SK-N-SH treated with all-trans-retinoic acid at 6 μM for 48 hours (cell line): ENCODE results near the gene MCM5.

Source experiments
- CREB5 ChIP-seq: fragments of 250-450 bp; sonication (Bioruptor Pico); IDR thresholded peaks from 2 replicates; pipeline ENCODE4 v1.5.1; 2020; ENCODE audit warnings: low read depth, mild to moderate bottlenecking, moderate library complexity
- CSDC2 ChIP-seq: fragments of 250-450 bp; sonication (Bioruptor Pico); IDR thresholded peaks from 2 replicates; pipeline ENCODE4 v1.5.0; 2020; ENCODE audit warnings: mild to moderate bottlenecking, moderate library complexity
- ISL1 ChIP-seq: fragments of 250-450 bp; sonication (Bioruptor Pico); IDR thresholded peaks from 2 replicates; pipeline ENCODE4 v2.1.2; 2022; ENCODE audit warnings: mild to moderate bottlenecking, moderate library complexity
- PATZ1 ChIP-seq: fragments of 250-450 bp; sonication (Bioruptor Pico); IDR thresholded peaks from 2 replicates; pipeline ENCODE4 v1.8.0; 2020; ENCODE audit warnings: mild to moderate bottlenecking, moderate library complexity, borderline replicate concordance
- RARB ChIP-seq: fragments of 250-450 bp; sonication (Bioruptor Pico); IDR thresholded peaks from 2 replicates; pipeline ENCODE4 v1.8.0; 2021; ENCODE audit warnings: mild to moderate bottlenecking, moderate library complexity
- TOX ChIP-seq: fragments of 250-450 bp; sonication (Bioruptor Pico); IDR thresholded peaks from 2 replicates; pipeline ENCODE4 v1.8.0; 2021; ENCODE audit warnings: mild to moderate bottlenecking, moderate library complexity, borderline replicate concordance
- ZC3H10 ChIP-seq: fragments of 250-450 bp; sonication (Bioruptor Pico); IDR thresholded peaks from 2 replicates; pipeline ENCODE4 v1.5.1; 2021; ENCODE audit warnings: mild to moderate bottlenecking, moderate library complexity
- ZNF8 ChIP-seq: fragments of 450-650 bp; formaldehyde crosslinking; IDR thresholded peaks from 2 replicates; pipeline ENCODE4 v1.5.0; 2020; ENCODE audit warnings: mild to moderate bottlenecking, moderate library complexity

- TF ChIP-seq CSDC2 (CRISPR knock-in tag) (no peak), PATZ1 (no peak), RARB (CRISPR knock-in tag) (no peak), CREB5 (CRISPR knock-in tag) (no peak), ISL1 (CRISPR knock-in tag) (no peak), TOX (no peak), ZC3H10 (no peak), ZNF8 (CRISPR knock-in tag) (no peak)
Observed at GRCh38 chr22:35454416-35455054, 54.6 kb downstream of the MCM5 start.
